Omental fat pad (tissue), 4 donors: ENCODE data around the gene IPO7. TPM values are rescaled to one million over a fixed set of nuclear protein-coding genes. Genes with fewer than 3 reads are reported as not detected.

ENCODE experiments used
- ATAC-seq: fragments of 150-250 bp; one replicate; pipeline ENCODE4 v1.9.1; 2016; ENCODE audit warnings: mild to moderate bottlenecking, moderate library complexity; ENCODE audit not compliant: low FRiP score
- DNase-seq: peaks from one replicate; pipeline ENCODE4 v3.0.0-alpha.2; 2019; ENCODE audit warnings: low spot score
- total RNA-seq, 4 donors: library from RNA; depleted of rRNA; stranded (reverse); fragments of >200 nt; gene quantifications; one replicate each; pipeline ENCODE4 v1.1.0, GENCODE V29; 2016
- TF ChIP-seq, protein P1 (sequence below), 3 donors: fragments of 450-650 bp; IDR thresholded peaks; one replicate each; pipeline ENCODE4 v1.5.1; 2016 to 2017; ENCODE audit warnings: antibody characterized with exemption in 3 of 3, mild to moderate bottlenecking in 3 of 3, moderate library complexity in 2 of 3

Gene IPO7
- total RNA-seq, 4 donors from 2014 or later: 101 to 205 (median 110) TPM

DNA sequence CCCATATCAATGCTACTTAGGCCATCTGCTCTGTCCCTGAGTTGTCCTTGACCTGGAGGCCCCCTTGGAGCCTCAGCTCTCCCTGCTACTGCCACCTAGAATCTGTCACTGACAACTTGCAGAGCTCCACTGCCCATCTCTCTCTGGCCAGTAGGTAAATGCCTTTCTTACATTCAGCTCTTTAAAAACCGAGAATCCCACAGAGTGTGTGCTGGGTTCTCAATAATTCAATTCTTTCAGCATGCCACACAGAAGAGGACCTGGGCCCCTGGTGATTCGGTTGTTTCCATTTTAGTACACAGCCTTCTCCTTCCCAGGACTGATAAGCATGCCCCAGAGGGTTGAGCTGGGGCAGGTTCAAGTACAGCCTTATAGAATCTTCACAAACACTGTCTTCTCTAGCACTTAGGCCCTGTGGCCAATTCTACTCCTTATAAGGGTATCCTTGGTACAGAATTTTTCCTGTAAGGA is 22.0 kb upstream of the IPO7 start:
- TF ChIP-seq, protein P1, sequence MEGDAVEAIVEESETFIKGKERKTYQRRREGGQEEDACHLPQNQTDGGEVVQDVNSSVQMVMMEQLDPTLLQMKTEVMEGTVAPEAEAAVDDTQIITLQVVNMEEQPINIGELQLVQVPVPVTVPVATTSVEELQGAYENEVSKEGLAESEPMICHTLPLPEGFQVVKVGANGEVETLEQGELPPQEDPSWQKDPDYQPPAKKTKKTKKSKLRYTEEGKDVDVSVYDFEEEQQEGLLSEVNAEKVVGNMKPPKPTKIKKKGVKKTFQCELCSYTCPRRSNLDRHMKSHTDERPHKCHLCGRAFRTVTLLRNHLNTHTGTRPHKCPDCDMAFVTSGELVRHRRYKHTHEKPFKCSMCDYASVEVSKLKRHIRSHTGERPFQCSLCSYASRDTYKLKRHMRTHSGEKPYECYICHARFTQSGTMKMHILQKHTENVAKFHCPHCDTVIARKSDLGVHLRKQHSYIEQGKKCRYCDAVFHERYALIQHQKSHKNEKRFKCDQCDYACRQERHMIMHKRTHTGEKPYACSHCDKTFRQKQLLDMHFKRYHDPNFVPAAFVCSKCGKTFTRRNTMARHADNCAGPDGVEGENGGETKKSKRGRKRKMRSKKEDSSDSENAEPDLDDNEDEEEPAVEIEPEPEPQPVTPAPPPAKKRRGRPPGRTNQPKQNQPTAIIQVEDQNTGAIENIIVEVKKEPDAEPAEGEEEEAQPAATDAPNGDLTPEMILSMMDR (IDR thresholded peaks at IDR 0.05): no peak
- no peak for ATAC-seq
- DNase-seq: no peak

DNA sequence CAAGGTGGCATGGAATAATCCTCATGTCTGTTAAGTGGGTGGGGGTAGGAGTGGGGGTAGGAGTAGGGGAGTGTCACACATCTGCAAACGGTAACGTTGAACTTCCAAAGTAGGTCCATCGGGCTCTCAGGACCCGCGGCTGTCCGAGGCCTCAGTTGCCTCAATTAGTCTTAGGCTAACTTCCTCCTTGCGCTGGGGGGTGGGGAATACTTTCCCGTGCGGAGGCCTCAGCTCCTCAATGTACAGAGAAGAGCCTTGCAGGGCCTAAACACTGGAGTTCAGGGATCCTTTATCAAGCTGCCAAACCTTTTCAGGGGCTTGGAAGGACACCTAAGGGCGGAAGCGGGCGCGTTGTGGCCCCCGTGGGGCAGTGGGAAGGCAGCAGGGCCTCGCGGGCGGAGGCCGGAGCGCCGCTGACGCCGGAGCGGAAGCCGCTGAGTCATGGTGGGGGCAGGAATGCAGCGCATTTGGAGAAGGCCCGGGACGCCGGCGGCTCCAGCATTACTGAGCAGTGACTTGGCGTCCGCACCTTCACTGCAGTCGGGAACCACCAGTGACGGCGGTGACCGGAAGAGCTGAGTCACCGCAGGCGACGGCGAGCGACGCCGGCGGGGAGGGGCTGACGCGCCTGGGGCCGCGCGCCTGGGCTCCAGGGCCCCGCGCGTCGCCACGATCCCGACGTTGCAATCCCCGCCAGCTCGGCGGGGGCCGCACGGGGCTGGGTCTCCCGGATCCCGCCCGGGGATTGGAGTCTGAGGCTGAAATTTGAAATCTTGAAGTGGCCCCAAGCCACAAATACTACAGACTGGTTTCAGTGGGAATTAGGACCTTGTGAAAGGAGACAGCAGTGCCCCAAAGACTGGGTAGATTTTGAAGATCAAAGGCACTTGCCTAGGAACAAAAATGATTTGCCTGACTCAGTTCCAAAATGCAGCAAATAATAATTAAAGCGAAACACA is 20.2 kb upstream of the IPO7 start:
- ATAC-seq (peak; percentile 99), DNase-seq (peak; percentile 80)
- TF ChIP-seq, protein P1 (IDR thresholded peaks at IDR 0.05): no peak

DNA sequence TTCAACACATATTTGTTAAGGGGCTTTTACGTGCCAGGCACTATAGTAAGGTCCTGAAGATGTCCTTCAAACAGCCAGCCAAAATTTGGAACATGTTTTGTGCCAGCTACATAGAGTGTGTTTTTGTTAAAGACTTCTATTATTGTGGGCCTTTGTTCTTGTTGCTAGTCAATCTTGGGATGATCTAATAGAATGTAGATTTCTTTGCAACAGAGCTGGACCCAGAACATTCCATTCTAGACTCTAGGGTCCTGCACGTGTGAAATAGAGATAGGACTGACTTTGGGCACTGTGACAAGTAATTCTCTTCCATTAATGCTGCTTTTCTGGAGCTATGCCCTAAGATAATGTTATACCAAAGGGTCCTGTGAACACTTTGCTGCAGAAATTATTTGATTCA is 16.9 kb upstream of the IPO7 start:
- TF ChIP-seq, protein P1 (IDR thresholded peaks at IDR 0.05): no peak
- DNase-seq: no peak
- ATAC-seq: no peak

DNA sequence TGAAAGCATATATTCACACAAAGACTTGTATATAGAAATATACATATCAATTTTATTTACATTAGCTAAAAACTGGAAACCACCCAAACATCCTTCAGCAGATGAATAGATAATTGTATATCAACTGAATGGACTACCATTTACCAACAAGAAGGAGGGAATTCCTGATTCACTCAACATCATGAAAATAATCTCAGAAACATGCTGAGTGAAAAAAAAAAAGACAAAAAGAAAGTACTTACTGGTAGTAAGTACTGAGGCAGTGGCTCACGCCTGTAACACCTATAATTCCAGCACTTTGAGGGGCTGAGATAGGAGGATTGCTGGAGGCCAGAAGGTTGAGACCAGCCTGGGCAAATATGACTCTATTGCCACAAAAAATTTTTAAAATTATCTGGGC is 7.4 kb upstream of the IPO7 start:
- no peak for ATAC-seq
- TF ChIP-seq, protein P1 (IDR thresholded peaks at IDR 0.05): no peak
- no peak for DNase-seq

DNA sequence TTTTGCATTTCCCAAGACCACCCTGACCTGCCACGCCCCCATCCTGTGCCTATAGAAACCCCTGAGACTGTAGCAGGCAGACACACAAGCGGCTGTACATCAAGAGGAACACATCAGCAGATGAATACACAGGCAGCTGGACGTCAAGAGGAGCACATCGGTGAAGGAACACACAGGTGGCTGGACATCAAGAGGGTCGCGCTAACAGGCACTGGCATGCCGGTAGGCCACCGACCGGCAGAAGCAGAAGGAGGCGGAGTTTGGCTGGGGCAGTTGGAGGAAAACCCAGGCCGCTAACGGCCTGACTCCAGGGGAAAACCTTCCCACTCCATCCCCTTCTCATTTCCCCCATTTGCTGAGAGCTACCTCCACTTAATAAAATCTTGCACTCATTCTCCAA is 5.4 kb upstream of the IPO7 start:
- ATAC-seq (no peak), DNase-seq (no peak)
- TF ChIP-seq, protein P1 (IDR thresholded peaks at IDR 0.05): no peak

DNA sequence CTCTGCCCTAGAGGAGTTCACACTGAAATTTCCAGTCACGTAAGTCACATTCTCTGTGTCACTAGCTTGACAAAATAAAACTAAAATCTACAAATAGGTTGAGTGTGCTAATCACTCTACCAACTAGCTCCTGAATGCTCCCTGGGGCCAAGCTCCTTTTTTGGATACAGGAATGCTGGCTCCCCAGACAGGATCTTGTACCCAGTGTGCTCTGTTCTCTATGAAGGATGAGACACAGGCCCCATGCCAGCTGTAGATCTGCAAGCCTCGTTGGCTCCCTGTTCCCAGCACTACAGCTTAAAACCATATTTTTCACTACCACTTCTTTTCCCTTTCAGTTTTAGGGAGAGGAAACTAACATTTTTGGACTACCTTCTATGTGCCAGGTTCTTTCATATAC is 3.7 kb upstream of the IPO7 start:
- DNase-seq: no peak
- ATAC-seq: no peak
- TF ChIP-seq, protein P1 (IDR thresholded peaks at IDR 0.05): no peak
